Activated T-helper 1 cell treated with anti-CD3 and anti-CD28 coated beads, Interleukin-2, amount 50 U/mL, for 16 hours (primary cell): ENCODE data around the gene FOXO3B.
"Not testable (repeated sequence)": the region's sequence is repeated elsewhere in the genome, so short reads cannot be mapped to it uniquely, and the experiment has no call there.

Source experiments
- DNase-seq, 2 donors: peaks; one replicate each; pipeline ENCODE4 v3.0.0-alpha.2; 2020; ENCODE audit warnings: low read depth in 1 of 2, low spot score in 1 of 2

Gene FOXO3B

DNA sequence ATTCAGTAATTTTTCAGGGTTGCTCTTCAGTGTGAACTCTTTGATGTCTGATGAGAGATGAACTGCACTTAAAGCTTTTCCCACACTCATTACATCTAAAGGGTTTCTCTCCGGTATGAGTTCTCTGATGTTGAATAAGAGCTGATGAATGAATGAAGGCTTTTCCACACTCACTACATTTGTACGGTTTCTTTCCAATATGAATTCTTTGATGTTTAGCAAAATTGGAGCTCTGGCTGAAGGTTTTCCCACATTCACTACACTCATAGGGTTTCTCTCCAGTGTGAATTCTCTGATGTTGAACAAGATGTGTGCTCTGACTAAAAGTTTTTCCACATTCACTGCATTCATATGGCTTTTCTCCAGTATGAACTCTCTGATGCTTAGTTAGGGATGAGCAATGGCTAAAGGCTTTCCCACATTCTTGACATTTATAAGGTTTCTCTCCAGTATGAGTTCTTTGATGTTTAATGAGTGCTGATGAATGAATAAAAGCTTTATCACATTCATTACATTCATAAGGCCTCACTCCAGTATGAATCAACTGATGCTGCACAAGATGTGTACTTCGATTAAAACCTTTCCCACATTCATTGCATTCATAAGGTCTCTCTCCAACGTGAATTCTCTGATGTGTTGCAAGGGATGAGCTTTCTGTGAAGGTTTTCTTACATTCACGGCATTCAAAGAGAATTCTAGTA lies 20.0 kb downstream of the FOXO3B start:
- DNase-seq: not testable (repeated sequence)

DNA sequence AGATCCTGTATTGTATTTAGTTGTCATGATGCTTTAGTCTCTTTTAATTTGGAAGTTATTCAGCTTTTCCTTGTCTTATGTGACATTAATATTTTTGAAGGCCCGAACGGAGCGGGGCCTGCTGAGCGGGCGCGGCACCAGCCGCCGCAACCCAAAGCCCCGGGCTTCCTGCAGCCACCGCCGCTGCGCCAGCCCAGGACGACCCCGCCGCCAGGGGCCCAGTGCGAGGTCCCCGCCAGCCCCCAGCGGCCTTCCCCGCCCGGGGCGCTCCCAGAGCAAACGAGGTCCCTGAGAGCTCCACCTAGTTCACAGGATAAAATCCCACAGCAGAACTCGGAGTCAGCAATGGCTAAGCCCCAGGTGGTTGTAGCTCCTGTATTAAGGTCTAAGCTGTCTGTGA lies 32.0 kb downstream of the FOXO3B start:
- not testable (repeated sequence) for DNase-seq

DNA sequence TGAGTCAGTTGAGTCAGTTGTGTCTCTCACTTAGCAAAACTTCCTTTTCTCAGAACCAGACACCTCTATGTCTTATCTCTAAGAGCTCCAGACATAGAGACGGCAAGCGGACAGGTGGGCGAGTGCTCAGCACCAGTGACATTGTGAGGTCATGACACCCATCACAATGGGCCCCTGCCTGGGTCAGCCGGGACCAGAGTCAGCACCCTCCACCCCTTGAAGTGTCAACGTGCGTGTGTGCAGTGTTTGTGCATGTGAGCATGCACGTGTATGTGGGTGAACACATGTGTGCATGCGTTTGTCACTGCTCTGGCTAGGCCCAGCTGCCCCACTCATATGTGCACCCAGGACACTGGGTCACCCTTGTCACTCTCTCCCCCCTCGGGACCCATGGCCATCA lies 37.8 kb downstream of the FOXO3B start, which contains the start of gene TBC1D28:
TSS of gene TBC1D28 (minus strand) at position 101 of the 400 bp plus-strand sequence. CDS start 3,039 bp downstream, outside the sequence.
- DNase-seq: not testable (repeated sequence)

DNA sequence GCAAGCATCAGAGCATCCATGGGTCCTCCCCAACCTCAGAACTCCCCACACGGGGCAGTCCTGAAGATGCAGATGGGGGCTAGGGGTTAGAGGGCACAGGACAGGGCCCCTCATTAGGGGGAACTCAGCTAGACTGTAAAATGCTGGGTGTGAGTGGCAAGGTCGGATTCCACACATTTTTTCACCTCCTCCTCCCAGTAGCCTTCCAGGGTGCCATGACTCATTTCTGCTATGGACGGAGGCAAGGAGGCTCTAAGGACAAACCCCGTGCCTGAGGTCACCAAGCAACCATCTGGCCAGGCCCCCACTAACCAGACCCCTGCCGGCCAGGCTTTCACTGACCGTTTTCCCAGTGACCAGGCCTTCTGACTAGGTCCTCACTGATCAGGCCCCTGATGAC lies 39.0 kb downstream of the FOXO3B start:
- not testable (repeated sequence) for DNase-seq

DNA sequence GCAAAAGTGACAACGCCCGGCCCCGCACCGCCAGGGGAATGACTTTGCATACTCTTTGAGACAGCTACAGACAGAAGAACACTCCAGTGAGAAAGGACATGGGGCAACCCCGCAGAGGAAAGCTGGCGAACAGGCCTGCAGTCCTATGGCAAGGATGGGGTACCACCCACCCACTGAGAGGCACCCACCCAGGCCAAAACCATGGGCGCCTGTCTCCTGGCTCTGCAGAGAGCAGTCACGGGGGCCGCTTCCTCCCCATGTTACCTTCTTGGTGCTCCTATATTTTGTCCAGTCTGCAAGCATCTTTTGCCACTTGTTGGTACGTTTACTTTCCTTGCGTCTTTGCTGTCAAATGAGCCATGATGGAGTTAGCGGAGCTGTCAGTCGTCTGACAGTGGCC lies 43.8 kb downstream of the FOXO3B start:
- DNase-seq: not testable (repeated sequence)

DNA sequence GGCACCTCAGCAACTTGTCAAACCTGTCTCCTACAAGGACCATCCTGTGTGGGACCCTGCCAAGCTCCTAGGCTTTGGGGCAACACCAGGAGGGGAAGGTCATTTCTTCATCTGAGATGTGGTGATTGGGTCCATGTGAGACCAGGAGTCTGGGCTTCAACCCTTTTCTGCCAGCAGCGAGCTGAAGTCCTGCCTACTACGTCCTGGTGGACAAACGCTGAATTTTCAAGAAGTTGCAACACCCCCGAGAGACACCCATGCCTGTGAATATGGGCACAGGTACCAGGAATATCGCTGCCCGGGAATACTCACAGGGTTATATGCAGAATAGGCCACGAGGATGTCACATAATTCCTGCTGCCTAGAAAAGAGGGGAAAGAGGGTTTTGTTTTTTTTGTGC lies 45.9 kb downstream of the FOXO3B start:
- DNase-seq: not testable (repeated sequence)

DNA sequence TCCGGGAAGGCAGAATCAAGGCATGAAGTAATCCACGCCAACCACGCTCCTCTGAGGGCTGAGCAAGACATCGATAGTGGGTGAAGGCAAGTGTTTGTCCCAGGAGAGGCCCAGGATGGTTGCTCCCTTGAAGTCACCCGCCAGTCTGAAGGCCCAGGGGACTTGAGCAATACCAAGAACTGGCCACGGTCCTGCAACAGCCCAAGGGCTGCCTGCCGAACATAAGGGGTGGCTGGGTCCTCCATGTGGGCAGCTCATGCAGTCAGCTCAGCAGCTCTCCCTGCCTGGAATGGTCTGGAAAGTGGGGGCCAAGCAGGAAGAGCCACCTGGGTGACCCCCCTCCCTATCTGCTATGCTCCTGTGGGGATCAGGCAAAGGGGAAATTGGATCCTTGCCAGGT lies 46.3 kb downstream of the FOXO3B start:
- DNase-seq: not testable (repeated sequence)

DNA sequence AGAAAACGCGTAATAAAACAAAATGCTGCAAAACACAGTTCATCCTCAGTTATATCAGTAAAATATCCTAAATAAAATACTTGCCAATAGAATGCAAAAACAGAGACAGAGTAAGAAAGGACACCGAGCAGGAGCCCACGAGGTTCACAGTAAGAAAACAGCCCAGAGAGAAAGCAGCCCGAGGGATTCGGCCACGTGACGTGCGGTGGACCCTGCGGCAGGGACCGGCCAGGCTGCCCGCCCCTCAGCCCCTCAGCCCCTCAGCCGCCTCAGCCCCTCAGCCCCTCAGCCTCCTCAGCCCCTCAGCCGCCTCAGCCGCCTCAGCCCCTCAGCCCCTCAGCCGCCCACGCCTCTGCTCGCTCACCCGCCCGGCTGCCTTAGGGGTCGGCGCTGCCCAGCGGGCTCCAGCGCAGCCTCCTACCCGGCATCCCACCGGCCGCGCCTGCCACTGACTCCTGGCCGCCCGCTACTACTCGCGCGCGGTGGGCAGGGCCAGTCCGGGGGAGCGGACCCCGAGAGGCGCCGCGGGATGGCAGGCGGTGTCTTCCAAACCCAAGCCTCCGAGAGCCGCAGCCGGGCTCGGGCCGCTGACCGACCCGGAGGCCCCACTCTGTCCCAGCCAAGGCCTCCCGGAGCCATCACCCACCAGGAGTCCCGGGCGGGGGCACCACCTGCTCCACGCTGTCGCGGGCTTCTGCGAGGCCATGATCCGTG lies 47.4 kb downstream of the FOXO3B start:
- DNase-seq: not testable (repeated sequence)
